Right ventricle myocardium inferior (tissue), 1 donor: ENCODE data around the gene RANBP6. TPM values are rescaled to one million over a fixed set of nuclear protein-coding genes. Genes with fewer than 3 reads are reported as not detected.
"Not testable (repeated sequence)": the region's sequence is repeated elsewhere in the genome, so short reads cannot be mapped to it uniquely, and the experiment has no call there.

Experiments used
- ATAC-seq: fragments of 200-7000 bp; cut with Tn5 transposase; one replicate; pipeline ENCODE4 v1.9.1; 2020; ENCODE audit warnings: mild to moderate bottlenecking, moderate library complexity
- DNase-seq: peaks from one replicate; pipeline ENCODE4 v3.0.0; 2021; ENCODE audit errors: missing footprints
- intact Hi-C: fragments of 100-400 bp; cut with DNase I; formaldehyde crosslinking; loops from one replicate; pipeline ENCODE4 v1.11.0; 2022
- long read RNA-seq: library from polyadenylated mRNA; unstranded; transcript quantifications from one replicate; pipeline ENCODE4 v2.0.0, GENCODE V29; 2021
- total RNA-seq: library from RNA; stranded (reverse); fragmentation: NEBNext Ultra II Directional; extraction: Animal tissue kit (Norgen Biotek cat#: 25700); gene quantifications from one replicate; pipeline ENCODE4 v1.2.1, GENCODE V29; 2021
- donor health status: DM: no; HTN: yes; CAD: no; lungs with severe emphysema.

The RANBP6 gene
- 24.2 TPM for total RNA-seq
- long read RNA-seq, full-length matches to known transcripts: 16 of 16 reads
- long read RNA-seq, partial matches to known transcripts: 0 of 16 reads
- long read RNA-seq, other reads (novel, unspliced or antisense): 0 of 16 reads

DNA sequence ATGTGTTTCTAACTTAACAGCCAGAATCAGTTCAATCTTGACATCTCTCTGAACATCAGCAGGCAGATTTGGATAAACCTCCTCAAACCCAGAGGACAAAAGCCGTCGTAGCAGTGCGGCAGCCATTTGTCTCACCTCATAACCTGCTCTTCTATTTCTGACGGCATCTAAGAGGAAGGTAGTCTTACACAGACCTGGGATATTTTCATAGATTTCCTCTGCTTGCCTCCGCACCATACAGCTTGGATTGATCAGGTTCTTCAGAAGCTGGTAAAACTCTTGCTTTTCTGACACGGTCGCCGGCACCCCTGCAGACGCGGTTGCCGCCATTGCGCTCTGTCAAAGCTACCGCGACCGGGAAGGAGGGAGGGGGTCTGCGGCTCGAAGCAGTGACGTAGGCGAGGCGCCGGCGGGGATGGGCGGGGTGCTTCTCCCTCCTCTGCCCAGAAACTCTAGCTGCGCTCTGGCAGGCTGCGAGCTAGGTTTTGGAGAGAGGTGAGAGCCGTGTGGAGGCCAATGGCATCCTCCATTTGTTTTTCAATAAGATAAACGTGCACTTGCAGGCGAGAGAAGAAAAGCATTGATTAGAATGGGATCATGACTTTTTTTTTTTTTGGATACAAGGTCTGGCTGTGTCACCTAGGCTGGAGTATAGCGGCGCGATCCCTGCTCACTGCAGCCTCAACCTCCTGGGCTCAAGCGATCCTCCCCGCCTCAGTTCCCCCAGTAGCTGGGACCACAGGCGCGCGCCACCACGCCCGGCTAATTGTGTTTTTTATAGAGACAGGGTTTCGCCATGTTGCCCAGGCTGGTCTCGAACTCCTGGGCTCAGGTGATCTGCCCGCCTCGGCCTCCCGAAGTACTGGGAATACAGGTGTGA lies at the start of gene RANBP6:
RANBP6 (minus strand) TSS at position 347 of the 880 bp plus-strand sequence; CDS start at position 330, 17 bp downstream.
- peak; percentile 95 for DNase-seq
- intact Hi-C loops: no loop called here
- peak; percentile 99 for ATAC-seq

DNA sequence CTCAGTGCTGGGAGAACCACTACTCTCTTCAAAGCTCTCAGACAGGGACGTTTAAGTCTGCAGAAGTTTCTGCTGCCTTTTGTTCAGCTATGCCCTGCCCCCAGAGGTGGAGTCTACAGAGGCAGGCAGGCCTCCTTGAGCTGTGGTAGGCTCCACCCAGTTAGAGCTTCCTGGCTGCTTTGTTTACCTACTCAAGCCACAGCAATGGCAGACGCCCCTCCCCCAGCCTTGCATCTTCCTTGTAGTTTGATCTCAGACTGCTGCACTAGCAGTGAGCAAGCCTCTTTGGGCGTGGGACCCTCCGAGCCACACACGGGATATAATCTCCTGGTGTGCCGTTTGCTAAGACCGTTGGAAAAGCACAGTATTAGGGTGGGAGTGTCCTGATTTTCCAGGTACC lies 47.7 kb upstream of the RANBP6 start:
- DNase-seq, intact Hi-C loops, ATAC-seq: not testable (repeated sequence)

DNA sequence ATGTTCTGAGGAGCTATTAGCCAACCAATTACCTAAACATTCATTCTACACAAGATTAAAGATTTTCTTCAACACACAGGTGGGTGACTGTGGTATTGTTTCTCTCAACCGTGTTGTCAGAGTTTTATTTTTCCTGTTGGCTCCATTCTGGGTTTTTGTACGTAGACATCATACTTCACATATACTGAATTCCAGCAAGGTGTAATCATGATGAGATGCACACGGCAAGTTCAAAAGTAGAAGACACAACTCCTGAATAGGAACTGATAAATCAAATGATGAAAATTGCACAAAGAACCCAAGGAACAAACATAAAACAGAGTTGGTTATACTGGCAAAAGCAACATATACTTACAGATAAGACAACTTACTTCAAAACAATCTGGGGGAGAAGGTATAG lies 40.2 kb upstream of the RANBP6 start:
- DNase-seq: no peak
- intact Hi-C loops: loop anchor here (1.0 to 2.0 kb wide), 3 partner anchors 51 to 251 kb away; no protein-coding TSS in a partner anchor
- no peak for ATAC-seq

DNA sequence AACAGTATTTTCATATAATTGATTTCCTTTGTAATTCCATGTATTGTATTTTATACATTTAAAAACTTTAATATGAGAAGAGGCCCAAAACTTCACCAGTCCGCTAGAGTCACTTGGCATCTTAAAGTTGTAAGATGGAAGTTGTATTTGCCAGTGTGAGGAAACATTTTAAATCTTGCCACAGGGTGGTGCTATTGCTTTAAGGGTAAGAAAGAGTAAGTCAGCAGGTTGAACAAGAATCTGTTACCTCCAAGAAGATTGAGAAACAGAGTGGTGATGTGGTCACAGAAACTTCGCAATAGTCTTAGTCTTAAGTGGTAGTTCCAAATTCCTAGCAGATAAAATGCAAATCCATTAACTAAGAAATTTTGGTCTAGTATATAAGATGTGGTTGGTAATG lies 39.8 kb upstream of the RANBP6 start:
- intact Hi-C loops: loop anchor here (1.0 to 2.0 kb wide), 3 partner anchors 52 to 251 kb away; no protein-coding TSS in a partner anchor
- DNase-seq (no peak), ATAC-seq (peak; percentile 52)

DNA sequence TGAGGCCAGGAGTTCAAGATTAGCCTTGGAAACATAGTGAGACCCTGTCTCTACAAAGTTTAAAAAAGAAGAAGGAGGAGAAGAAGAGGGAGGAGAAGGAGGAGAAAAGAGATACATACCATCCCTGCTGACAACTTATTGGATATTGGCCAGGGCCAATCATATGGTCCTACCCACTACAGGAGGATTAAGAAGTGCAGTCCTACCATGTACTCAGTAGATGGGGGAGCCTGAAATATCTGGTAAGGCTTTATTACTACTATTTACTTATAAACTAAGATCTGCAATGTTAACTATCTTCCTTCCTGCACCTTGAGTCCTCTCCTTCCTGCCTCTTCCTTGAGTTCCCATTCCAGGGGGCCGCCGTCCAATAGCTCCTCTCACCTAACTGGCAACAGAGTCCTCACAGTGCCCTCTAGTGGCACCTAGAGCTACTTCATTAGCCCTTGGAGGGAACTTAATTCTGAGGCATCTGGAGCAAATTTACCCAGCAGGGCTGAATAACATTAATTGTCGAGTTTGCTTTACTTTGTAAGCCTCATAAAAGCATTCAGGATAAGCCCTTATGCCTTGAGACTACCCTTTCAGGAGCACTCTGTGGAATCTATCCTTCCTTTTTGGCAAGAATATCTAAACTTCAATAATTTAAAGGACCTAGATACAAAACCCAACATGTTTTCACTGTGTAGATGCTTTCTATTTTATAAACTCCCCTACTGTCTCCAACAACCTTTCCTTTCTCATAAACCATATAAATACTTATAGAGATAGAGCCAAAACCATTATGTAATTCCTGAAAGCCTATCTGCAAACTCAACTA lies 39.1 kb upstream of the RANBP6 start:
- intact Hi-C loops: loop anchor here (1.0 to 2.0 kb wide), 3 partner anchors 52 to 252 kb away; no protein-coding TSS in a partner anchor
- ATAC-seq: peak; percentile 83
- DNase-seq: peak; percentile 61

DNA sequence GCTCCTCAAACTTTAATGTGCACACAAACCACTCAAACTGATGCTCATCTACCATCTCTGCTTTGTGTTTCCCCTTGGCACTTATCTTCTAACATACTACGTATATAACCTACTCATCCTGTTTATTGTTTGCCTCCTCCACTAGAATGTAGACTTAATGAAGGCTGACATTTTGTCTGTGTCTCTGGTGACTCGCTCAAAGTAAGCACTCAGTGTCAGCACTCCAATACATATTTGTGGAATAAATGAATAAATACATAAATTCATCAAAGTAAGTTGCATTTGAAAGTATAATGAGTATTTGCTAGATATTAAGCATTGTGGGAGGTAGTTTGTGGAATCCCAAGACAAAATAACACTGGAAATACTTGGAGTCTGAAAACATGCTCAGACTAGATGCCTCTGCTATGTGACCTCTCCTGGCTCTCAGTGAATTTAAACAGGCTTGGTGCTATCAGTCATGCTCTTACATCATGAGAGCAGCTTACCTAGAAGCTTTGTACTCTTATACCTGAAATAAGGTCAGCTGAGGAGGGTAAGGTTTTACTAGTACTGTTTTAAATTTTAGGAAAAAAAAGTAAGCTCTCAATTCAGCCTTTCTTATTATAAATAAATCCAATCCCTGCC lies 37.0 kb upstream of the RANBP6 start:
- DNase-seq (no peak), ATAC-seq (no peak)
- intact Hi-C loops: no loop called here

DNA sequence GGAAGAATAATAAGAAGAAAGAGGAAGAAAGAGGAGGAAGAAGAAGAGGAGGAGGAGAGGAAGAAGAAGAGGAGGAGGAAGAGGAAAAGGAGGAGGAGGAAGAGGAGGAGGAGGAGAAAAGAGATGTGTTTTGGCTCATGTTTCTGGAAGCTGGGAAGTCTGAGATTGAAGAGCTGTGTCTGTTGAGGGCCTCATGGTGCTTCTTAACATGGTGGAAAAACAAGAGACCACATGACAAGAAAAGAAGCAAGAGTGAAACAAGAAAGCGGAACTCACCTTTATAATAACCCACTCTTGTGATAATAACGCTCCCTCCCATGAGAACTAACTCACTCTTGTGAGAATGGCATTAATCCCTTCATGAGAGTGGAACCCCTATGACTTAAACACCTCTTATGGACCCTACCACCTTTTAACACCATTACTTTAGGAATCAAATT lies 36.1 kb upstream of the RANBP6 start:
- ATAC-seq (no peak), DNase-seq (no peak)
- intact Hi-C loops: no loop called here

DNA sequence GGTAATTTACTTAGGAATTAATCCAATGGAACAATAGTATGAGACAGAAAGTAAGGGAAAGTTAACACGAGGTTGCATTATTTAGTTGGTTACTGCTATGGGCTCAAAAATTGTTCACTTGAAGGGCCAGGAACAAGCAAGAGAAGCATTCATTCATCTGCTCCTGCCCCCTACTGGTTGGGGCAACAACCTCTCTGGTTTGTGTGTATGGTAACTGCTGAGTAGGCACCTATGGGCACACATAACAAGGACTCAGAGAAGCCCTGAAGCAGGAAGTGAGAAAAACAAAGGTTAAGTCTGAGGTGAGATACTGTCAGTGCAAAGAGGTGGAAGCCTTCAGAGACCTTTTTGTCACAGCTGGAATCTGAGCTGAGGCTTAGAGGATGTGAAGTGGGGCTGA lies 34.4 kb upstream of the RANBP6 start:
- DNase-seq (no peak), ATAC-seq (no peak)
- intact Hi-C loops: no loop called here

DNA sequence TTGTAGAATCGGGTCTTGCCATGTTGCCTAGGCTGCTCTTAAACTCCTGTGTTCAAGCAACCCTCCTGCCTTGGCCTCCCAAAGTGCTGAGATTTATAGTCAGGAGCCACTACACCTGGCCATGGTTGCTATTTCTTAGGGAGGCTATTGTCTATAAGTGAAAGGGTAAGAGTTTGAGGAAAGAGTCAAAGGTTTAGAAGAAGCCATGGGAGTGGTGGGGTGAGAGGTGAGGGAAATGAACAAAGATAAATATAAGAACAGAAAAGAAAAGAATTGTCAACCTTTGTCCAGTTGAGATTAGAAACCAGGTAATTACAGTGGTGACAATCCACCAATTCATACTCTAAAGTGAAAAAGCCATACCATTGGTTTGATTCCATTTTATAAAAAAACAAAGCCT lies 32.6 kb upstream of the RANBP6 start:
- ATAC-seq: no peak
- DNase-seq: no peak
- intact Hi-C loops: no loop called here

DNA sequence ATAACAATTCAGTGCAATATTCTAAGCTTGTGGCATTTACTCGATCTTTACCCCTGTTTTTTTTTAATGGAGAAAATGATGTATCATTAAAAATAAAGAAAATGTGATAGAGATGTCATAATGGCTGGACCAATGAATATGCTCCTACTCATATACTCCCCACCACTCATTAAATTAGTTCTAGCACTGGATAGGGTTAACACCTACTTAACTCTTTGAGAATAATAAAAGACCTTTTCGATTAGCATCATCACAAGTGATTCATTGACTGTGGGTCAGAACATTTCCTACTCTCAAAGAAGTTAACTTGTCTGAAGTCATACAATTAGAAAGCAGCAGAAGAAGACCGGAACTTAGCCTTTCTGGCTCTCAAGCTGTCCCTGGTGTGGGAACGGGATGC lies 31.6 kb upstream of the RANBP6 start:
- no peak for DNase-seq
- intact Hi-C loops: no loop called here

DNA sequence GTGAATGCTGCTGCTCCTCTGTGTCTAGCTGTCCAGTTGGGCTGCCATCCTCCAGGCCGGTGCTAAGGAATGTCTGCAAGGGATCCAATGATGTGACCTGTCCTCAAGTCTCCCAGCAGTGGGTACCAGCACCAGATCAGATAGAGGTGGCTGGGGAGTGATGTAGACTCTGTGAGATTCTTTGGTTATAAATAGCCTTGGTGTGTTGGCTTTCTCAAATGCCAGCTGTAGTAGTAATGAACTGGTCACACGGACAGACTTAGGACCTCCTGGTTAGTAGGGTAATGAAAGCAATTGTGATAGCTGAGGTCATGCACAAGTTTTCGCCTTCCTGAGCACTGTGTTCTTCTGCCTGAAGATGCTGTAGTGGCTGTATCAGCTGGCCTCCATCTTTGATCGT lies 29.9 kb upstream of the RANBP6 start:
- DNase-seq (no peak), ATAC-seq (peak; percentile 62)
- intact Hi-C loops: no loop called here

More for the DNA sequence above, 31.6 kb upstream of the RANBP6 start:
- ATAC-seq: no peak

DNA sequence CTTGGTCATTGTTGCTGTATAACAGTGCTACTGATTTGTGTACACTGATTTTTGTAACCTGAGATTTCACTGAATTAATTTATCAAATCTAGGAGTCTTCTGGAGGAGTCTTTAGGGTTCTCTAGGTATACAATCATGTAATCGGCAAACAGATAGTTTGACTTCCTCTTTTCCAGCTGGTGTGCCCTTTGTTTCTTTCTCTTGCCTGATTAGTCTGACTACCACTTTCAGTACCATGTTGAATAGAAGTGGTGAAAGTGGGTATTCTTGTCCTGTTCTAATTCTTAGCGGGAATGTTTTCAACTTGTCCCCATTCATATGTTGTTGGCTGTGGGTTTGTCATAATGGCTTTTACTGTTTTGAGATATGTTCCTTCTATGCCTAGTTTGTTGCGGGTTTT lies 24.7 kb upstream of the RANBP6 start:
- no peak for ATAC-seq
- DNase-seq: no peak
- intact Hi-C loops: no loop called here

DNA sequence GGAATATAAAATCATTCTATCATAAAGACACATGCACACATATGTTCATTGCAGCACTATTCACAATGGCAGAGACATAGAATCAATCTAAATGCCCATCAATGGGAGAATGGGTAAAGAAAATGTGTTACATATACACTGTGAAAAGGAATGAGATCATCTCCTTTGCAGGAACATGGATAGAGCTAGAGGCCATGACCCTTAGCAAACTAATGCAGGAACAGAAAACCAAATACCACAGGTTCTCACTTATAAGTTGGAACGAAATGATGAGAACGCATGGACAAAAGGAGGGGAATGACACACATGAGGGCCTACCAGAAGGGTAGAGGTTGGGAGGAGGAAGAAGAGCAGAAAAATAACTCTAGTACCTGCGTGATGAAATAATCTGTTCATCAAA lies 21.0 kb upstream of the RANBP6 start:
- ATAC-seq (no peak), DNase-seq (no peak)
- intact Hi-C loops: no loop called here

DNA sequence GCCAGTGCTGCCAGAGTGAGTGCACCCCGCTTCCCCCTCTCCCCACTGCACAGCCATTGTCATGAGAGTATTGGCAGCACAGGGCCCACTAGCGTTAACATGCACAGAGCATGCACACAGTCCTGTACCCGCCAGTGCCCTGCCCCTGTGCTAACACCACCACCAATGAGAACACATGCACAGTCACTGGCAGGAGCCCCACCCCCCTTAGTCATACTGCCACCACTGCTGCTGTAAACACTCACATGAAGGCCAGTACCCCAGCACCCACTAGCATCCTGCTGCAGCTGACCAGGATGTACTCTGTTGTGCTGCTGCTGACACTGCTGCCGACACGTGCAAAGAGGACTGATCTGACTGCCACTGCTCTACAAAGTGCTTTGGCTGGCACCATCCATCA lies 19.5 kb upstream of the RANBP6 start:
- intact Hi-C loops: no loop called here
- ATAC-seq (no peak), DNase-seq (no peak)

DNA sequence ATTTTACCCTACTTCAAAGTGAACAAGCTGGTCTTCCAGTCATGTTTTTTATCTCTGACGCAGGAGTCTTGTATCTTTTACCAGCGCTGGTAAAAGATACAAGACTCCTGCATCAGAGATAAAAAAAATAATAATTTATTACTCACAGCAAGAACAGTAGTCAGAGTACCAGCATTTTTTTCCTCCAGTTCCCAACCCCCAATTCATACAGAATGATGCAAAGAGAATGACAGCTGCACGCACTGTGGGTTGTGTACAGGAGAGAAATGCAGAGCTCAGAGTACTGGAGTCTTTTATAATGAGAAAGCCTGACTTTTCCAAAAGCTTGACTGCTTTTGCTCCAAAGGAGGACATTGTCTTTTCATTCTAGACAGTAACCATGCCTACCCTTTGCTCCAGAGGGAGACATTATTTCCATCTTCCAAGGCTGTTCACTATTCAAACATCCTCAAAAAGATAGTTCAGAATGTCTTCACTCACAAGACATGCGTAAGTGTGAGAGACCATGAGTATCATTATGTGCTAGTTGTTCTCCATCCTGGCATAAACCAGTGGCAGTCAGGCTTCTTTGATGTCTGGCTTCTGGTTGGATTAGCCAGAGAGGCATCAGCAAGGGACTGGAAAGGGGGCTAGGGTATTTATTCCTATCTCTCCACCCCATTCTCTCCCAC lies 14.3 kb upstream of the RANBP6 start:
- ATAC-seq (no peak), DNase-seq (no peak)
- intact Hi-C loops: no loop called here

DNA sequence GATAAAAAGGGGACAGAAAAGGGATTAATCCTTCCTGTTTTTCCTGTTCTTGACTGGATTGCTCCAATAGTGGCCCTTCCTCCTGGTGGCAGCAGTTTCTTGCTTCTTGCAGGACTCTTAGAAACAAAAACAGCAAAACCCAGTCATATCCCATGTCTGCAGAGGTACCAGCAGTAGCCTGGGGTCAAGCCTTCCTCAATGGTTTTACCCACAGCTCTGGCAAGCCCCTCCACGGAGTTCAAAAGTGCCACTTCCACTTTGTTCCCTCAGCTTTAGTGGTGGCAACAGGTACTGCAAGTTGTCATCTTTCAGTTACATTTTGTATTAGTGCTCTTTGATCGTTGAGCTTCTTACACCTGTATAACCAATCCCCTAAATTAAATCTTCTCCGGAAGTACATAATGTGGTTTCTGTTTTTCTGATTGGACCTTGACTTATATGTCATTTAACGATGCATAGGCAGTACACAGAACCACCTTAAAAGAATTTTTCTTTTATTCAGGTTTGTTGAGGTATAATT lies 8.7 kb upstream of the RANBP6 start:
- intact Hi-C loops: no loop called here
- DNase-seq (no peak), ATAC-seq (no peak)

DNA sequence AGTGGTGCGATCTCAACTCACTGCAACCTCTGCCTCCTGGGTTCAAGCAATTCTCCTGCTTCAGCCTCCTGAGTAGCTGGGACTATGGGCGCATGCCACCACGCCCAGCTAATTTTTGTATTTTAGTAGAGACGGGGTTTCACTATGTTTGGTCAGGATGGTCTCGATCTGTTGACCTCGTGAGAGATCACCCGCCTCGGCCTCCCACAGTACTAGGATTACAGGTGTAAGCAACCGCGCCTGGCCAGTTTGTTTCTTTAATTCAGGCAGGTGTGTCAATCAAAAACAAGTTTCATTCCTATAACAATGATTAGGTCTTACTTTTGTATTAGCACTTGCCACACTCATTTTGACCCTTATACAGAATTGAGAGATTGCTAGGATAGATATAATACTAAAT lies 1.6 kb upstream of the RANBP6 start:
- DNase-seq, intact Hi-C loops, ATAC-seq: not testable (repeated sequence)

DNA sequence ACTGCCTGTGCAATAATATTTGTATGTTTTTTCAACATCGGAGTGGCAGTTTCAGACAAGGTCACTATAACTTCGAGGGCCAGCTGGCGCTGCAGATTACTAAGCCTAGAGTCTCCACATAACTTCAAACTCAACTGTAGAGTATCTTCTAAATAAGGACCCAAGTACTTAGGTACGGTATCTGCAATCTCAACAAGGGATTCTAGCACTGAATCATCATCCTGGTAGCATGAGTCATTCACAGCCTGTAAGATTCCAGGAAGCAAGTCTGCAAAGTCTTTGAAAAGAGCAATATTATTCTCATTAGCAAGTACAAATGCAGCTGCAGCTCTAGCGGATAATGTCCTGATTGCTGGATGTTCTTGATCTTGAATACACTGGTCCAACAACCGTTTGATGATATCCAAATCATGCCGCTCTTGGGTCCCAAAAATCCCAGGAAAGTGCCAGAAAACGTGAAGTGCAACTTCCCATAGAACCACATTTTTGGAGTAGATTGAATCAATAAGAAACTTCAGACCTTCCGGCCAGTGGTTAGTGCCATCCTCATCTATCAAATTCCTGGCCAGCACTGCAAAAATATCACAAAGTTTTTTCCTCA lies 654 bp downstream of the RANBP6 start:
- intact Hi-C loops: no loop called here
- ATAC-seq: no peak
- no peak for DNase-seq
